HG03045 (cell line): Measurements from ENCODE around the gene AQP9.
"Not testable (repeated sequence)": the region's sequence is repeated elsewhere in the genome, so short reads cannot be mapped to it uniquely, and the experiment has no call there.

ENCODE experiments used
- ATAC-seq: cut with Tn5 transposase; IDR thresholded peaks from one replicate; pipeline ENCODE4 v1.9.1; 2021; ENCODE audit warnings: mild to moderate bottlenecking, moderate library complexity; ENCODE audit not compliant: unreplicated experiment

The AQP9 gene

GRCh38 chr15:58138106-58138505, at the start of gene AQP9:
Gene AQP9, plus strand, starts transcription at chr15:58138381. Its CDS starts 185 bp downstream, at chr15:58138566.
- no peak for ATAC-seq

DNA sequence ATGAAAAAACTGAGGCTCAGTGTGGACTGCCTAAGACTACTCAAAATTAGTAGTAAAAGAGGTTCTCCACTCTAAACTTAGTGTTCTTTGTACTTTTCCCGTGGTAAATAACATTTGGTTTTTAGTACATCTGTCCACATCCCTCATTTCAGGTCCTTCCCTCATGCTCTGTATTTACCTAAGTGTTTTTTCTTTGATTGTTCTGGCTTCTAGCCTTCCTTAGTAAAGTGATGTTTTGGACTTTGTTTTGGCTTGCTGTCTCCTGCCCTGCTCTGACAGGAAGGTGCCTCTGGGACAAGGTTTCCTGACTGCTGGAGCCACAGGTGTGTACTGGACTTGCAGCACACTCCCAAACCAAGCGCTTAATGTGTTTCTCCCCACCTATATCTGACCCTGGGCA, 42.8 kb upstream of the AQP9 start:
- no peak for ATAC-seq

DNA sequence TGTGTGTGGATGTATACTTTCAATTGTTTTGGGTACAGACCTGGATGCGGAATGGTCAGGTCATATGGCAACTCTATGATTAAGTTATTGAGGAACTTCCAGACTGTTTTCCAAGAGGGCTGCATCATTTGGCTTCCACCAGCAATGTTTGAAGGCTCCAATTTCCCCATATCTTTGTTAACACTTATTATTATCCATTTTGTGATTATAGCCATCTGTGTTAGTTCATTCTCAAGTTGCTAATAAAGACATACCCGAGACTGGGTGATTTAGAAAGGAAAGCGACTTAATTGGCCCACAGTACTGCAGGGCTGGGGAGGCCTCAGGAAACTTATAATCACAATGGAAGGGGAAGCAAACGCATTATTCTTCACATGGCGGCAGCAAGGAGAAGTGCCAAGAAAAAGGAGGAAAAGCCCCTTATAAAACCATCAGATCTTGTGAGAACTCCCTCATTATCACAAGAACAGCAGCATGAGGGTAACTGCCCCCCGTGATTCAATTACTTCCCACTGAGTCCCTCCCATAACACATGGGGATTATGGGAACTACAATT, 41.6 kb upstream of the AQP9 start:
- no peak for ATAC-seq

GRCh38 chr15:58103482-58103881, 34.7 kb upstream of the AQP9 start:
- no peak for ATAC-seq

GRCh38 chr15:58108117-58108516, 30.1 kb upstream of the AQP9 start:
- ATAC-seq = no peak

- ATAC-seq = no peak
These were observed 28.8 kb upstream of the AQP9 start for GRCh38 chr15:58109419-58109818.

DNA sequence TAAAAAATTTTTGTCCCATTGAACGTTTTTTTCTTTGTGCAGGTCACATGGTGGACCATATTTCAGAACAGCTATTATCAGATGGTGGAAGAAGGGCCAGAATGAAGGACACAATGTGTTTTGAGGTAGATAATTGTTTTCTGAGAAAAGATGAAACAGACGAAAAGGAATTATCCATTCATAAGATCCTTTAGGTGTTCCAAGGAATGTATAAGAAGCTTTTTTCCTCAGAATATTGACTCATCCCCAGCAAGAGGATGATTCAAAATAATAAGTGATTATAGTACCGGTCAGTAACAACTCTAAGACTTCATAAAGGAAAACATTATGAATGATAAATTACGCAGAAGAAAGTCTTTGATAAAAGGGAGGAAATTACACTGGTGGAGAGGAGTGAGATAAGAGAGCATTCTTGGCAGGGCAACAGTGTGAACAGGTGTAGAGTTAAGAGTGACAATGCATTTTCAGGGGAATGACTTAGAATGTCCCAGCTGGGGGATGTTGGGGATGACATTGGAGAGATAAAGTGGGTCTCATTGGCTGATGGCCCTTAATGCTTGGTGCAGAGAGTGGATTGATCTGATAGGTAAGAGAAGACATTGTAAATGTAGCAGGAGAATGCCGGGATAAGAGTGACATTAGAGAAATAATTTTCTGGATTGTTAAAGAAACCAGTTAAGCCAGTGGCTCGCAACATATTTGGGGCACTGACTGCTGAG, 27.0 kb upstream of the AQP9 start:
- ATAC-seq = no peak

- no peak for ATAC-seq
These were observed 26.5 kb upstream of the AQP9 start for GRCh38 chr15:58111718-58112104.

DNA sequence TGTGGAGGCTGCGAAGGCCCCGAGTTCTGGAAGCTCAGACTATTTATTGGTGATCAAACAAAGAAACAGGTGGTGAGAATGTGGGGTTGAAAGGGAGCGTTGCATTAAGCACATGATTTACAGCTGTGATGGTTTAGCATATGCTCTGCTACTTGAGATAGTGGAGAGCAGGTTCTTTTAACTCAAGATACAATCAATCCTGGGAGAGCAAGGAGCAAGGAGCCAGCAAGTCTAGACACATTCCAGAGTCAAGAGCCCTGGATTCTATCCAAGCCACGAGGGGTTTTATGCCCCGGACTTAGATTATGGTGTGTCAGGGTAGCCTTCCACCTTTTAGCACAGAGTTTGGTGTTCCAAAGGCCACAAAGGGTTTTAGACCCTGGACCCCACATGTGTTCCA, 24.8 kb upstream of the AQP9 start:
- not testable (repeated sequence) for ATAC-seq

GRCh38 chr15:58114388-58114787, 23.8 kb upstream of the AQP9 start:
- ATAC-seq = no peak

DNA sequence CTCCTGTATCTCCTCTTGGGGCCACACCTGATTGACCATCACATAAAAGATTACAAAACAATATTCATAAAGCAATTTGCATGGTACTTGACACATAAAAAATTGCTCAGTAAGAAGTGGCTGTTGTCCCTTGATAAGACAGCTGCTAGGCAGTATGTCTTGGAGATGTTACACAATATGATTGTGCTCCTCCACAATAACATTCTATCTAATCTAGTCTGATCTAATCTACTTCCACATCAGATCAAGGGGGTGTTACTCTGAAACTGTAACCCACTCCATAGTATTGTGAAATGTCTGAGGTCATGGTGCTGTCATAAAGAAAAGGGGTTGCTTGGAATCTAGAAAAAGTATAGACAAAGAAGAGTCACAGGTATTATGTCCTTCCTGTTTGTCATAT, 23.4 kb upstream of the AQP9 start:
- ATAC-seq = no peak

DNA sequence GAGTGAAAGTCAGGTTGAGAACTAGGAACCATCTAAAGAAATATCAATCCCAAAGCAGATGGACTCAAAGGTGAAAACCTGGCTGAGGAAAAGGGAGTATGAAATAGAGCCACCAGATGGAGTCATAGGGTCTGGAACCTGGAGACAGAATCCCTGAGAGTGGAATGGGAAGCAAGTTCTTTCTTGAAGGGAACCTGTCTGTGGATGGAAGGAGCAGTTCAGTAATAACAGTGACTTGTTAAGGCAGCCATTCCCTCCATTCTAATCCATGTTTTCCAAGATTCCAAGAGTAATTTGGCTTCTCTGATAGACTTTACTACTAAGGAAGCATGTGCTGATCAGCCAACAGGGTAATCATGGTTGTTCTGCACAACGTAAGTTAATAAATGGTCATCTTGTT, 22.5 kb upstream of the AQP9 start:
- no peak for ATAC-seq

- no peak for ATAC-seq
These were observed 20.6 kb upstream of the AQP9 start for GRCh38 chr15:58117619-58118018.

- no peak for ATAC-seq
These were observed 19.9 kb upstream of the AQP9 start for GRCh38 chr15:58118272-58118671.

- ATAC-seq = no peak
These were observed 19.2 kb upstream of the AQP9 start for GRCh38 chr15:58119016-58119415.

DNA sequence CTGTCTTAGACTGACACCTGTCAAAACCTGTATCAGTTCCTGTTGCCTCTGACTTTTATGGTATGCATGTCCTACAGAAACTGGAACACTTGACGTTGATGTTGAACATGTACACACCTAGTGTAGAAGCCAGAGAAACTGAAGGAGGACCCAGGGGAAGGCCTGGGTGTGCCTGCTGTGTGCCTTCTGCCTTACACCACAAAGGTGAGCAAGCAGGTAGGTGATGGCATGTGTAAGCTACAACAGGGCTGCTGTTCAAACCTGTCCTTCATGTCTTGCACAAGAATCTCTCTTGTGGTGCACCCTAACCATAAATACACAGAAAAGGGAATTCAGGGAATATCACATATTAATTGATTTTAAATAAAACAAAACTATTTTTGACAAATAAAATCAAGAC, 13.6 kb upstream of the AQP9 start:
- ATAC-seq = no peak

GRCh38 chr15:58125333-58125732, 12.8 kb upstream of the AQP9 start:
- no peak for ATAC-seq

- ATAC-seq = no peak
These were observed 3.3 kb upstream of the AQP9 start for GRCh38 chr15:58134886-58135285.

- no peak for ATAC-seq
These were observed 2.5 kb upstream of the AQP9 start for GRCh38 chr15:58135511-58136174.

DNA sequence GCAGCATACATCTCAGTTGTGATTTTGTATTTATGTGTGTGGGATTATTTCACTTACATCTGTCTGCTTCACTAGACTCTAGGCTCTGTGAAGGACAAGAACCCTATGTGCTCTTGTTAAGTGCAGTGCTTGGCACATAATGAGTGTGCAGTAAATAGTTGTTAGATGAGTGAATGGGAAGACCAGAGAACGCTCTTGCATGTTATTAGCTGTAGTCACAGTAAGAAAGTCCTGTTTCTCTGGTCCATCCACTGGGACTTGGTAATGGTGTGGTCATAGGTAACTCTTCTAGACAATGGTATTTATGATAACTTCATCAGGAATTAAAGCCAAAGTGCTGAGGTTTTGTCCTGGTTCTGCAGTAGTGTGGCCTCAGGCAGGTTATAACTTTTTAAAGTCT, 1.4 kb upstream of the AQP9 start:
- no peak for ATAC-seq

DNA sequence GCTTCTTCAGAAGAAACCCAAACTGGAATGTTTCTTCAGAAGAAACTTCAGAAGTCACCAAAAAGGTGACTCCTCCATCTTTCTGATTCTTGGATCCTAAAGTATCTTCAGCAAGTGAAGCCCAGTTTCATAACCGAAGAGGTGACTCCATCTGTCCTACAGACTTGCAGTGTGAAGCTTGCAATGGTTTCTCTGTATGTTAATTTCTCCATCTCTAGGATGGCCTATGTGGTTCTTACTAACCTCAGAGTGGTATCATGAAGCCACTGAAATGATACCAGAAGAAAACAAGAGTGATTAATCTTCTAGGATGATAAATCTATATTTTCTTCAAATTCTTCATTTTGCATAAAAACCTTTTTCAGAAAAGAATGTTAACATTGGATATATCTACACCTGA, 495 bp upstream of the AQP9 start:
- ATAC-seq = no peak

- no peak for ATAC-seq
These were observed 1.3 kb downstream of the AQP9 start for GRCh38 chr15:58139276-58139988.
